ENCODE measurements around the gene EXOC4. TPM values are rescaled to one million over a fixed set of nuclear protein-coding genes. Genes with fewer than 3 reads are reported as not detected.

EXOC4 gene
- total RNA-seq, 1 donor from 2014 or later, result 103 TPM

DNA sequence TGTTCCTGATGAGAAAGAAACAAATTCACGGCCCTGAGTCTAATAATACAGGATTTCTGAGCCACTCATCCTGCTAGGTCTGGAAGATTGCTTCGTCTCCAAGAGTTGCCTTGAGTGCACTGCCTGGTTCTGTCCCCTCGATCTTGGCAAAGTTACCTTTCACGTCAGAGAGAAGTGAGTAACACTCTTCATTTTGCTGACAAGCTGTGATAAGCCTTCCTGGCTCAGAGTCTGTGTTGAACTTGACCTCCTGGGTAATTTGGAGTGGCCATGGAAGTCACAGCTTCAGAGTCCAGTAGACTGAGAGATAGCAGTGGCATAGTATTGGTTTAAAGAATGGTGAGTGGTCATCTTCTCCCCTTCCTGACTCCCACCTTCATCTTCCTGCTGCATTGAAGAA is 809.6 kb downstream of the EXOC4 start:
- ChIA-PET CTCF (no interaction called here), POLR2A (no interaction called here)
- ATAC-seq (ENCODE audit: low read depth), result no peak
- H3K27me3 Mint-ChIP-seq, result no peaks in the 10 kb centered on the region
- H3K36me3 Mint-ChIP-seq (ENCODE audit: low read depth), result peaks cover 25% of the 10 kb centered on the region
- no peaks in the 10 kb centered on the region for H3K9me3 Mint-ChIP-seq
- H3K4me3 Mint-ChIP-seq, result no peak overlapping the region
- intact Hi-C loops (cut with micrococcal nuclease), result no loop called here
- DNase-seq, result no peak
- H3K4me1 Mint-ChIP-seq, result no peaks in the 10 kb centered on the region
- no peak overlapping the region for H3K27ac Mint-ChIP-seq
- TF ChIP-seq, protein P1, sequence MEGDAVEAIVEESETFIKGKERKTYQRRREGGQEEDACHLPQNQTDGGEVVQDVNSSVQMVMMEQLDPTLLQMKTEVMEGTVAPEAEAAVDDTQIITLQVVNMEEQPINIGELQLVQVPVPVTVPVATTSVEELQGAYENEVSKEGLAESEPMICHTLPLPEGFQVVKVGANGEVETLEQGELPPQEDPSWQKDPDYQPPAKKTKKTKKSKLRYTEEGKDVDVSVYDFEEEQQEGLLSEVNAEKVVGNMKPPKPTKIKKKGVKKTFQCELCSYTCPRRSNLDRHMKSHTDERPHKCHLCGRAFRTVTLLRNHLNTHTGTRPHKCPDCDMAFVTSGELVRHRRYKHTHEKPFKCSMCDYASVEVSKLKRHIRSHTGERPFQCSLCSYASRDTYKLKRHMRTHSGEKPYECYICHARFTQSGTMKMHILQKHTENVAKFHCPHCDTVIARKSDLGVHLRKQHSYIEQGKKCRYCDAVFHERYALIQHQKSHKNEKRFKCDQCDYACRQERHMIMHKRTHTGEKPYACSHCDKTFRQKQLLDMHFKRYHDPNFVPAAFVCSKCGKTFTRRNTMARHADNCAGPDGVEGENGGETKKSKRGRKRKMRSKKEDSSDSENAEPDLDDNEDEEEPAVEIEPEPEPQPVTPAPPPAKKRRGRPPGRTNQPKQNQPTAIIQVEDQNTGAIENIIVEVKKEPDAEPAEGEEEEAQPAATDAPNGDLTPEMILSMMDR (IDR thresholded peaks at IDR 0.05), result no peak

- CTCF ChIA-PET, result no interaction called here
- no peaks in the 10 kb centered on the region for H3K4me1 Mint-ChIP-seq
- H3K36me3 Mint-ChIP-seq (ENCODE audit: low read depth), result peaks cover 26% of the 10 kb centered on the region
- DNase-seq, result no peak
- POLR2A ChIA-PET, result no interaction called here
- no peak overlapping the region for H3K4me3 Mint-ChIP-seq
- TF ChIP-seq, protein P1 (IDR thresholded peaks at IDR 0.05), result no peak
- H3K27ac Mint-ChIP-seq, result no peak overlapping the region
- H3K27me3 Mint-ChIP-seq, result no peaks in the 10 kb centered on the region
- no peaks in the 10 kb centered on the region for H3K9me3 Mint-ChIP-seq
- ATAC-seq (ENCODE audit: low read depth), result no peak
- intact Hi-C loops (cut with micrococcal nuclease), result no loop called here
Observed at GRCh38 chr7:134065415-134065814, 812.5 kb downstream of the EXOC4 start.

- H3K4me1 Mint-ChIP-seq, result no peaks in the 10 kb centered on the region
Observed at GRCh38 chr7:134067164-134067563, 814.3 kb downstream of the EXOC4 start.

GRCh38 chr7:134068670-134069069 is 815.8 kb downstream of the EXOC4 start:
- H3K27ac Mint-ChIP-seq, result no peak overlapping the region
- H3K4me1 Mint-ChIP-seq, result no peaks in the 10 kb centered on the region
- TF ChIP-seq, protein P1 (IDR thresholded peaks at IDR 0.05), result no peak
- DNase-seq, result no peak
- no peaks in the 10 kb centered on the region for H3K9me3 Mint-ChIP-seq
- ChIA-PET CTCF (no interaction called here), POLR2A (no interaction called here)
- intact Hi-C loops (cut with micrococcal nuclease), result no loop called here
- no peak overlapping the region for H3K4me3 Mint-ChIP-seq
- peaks cover 24% of the 10 kb centered on the region for H3K36me3 Mint-ChIP-seq (ENCODE audit: low read depth)
- H3K27me3 Mint-ChIP-seq, result no peaks in the 10 kb centered on the region
- no peak for ATAC-seq (ENCODE audit: low read depth)

More at GRCh38 chr7:134067164-134067563, 814.3 kb downstream of the EXOC4 start:
- H3K4me3 Mint-ChIP-seq, result no peak overlapping the region
- H3K9me3 Mint-ChIP-seq, result no peaks in the 10 kb centered on the region
- ATAC-seq (ENCODE audit: low read depth) (no peak), DNase-seq (no peak)
- H3K36me3 Mint-ChIP-seq (ENCODE audit: low read depth), result peaks cover 26% of the 10 kb centered on the region
- no peaks in the 10 kb centered on the region for H3K27me3 Mint-ChIP-seq
- H3K27ac Mint-ChIP-seq, result no peak overlapping the region
- intact Hi-C loops (cut with micrococcal nuclease), result no loop called here
- POLR2A ChIA-PET, result no interaction called here
- TF ChIP-seq, protein P1 (IDR thresholded peaks at IDR 0.05), result no peak
- CTCF ChIA-PET, result no interaction called here

DNA sequence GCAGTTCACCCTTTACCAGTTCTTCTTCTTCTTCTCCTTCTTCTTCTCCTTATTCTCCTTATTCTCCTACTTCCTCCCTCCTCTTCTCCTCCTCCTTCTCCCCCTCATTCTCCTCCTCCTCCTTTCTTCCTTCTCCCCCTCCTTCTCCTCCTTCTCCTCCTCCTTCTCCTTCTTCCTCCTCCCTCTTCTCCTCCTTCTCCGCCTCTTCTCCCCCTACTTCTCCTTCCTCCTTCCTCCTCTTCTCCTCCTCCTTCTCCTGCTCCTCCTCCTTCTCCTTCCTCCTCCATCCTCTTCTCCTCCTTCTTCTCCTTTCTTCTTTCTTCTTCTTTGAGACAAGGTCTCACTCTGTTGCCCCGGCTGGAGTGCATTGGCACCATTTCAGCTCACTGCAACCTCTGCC is 816.3 kb downstream of the EXOC4 start:
- Mint-ChIP-seq H3K9me3 (no peaks in the 10 kb centered on the region), H3K27ac (no peak overlapping the region), H3K27me3 (no peaks in the 10 kb centered on the region), H3K4me1 (no peaks in the 10 kb centered on the region), H3K4me3 (no peak overlapping the region), H3K36me3 (ENCODE audit: low read depth) (peaks cover 19% of the 10 kb centered on the region)
- TF ChIP-seq, protein P1 (IDR thresholded peaks at IDR 0.05), result no peak
- ATAC-seq (ENCODE audit: low read depth) (no peak), DNase-seq (no peak)
- POLR2A ChIA-PET, result no interaction called here
- CTCF ChIA-PET, result no interaction called here
- intact Hi-C loops (cut with micrococcal nuclease), result no loop called here

Data from activated B cell treated with CpG ODN at 0.5 μM for 24 hours (primary cell).